ENCODE results near the gene LCORL. TPM values are rescaled to one million over a fixed set of nuclear protein-coding genes. Genes with fewer than 3 reads are reported as not detected.

The LCORL gene
- polyA plus RNA-seq, 2 of the 4 experiments (the other 2 are of a cell fraction), result 6.4 to 9.7 TPM

GRCh38 chr4:17964576-17964975 lies 57.0 kb downstream of the LCORL start (continued):
- no peak for TF ChIP-seq EP300 (IDR thresholded peaks at IDR 0.05)
- no peak for TF ChIP-seq NFE2L2 (conservative IDR thresholded peaks at IDR 0.05; ENCODE audit: low read length)
- TF ChIP-seq NPAS2 (CRISPR knock-in tag; IDR thresholded peaks at IDR 0.05; ENCODE audit: borderline replicate concordance), result no peak
- no peak for TF ChIP-seq MAX (IDR thresholded peaks at IDR 0.05)
- no peak for TF ChIP-seq RNF2 (IDR thresholded peaks at IDR 0.05; ENCODE audit: borderline replicate concordance, low read depth)
- no peak for TF ChIP-seq ATOH8 (CRISPR knock-in tag; IDR thresholded peaks at IDR 0.05; ENCODE audit: low read depth)
- TF ChIP-seq NR3C1 (IDR thresholded peaks at IDR 0.05), result no peak
- TF ChIP-seq HEYL (CRISPR knock-in tag; IDR thresholded peaks at IDR 0.05), result no peak

- ChIA-PET POLR2A (no interaction called here), CTCF (no interaction called here)
- Histone ChIP-seq H3K4me2 (no peak overlapping the region), H3K9me3 (no peaks in the 10 kb centered on the region), H3K4me1 (no peaks in the 10 kb centered on the region), H3K4me3 (no peak overlapping the region), H3K27ac (no peak overlapping the region)
- ATAC-seq (no peak), FAIRE-seq (no peak), DNase-seq (ENCODE audit: low read depth in 1 of 2, low spot score in 1 of 2) (no peak)
- TF ChIP-seq RCOR1 (IDR thresholded peaks at IDR 0.05; ENCODE audit: low read depth, low read length), result no peak
- no peak for TF ChIP-seq CBX2 (IDR thresholded peaks at IDR 0.05; ENCODE audit: borderline replicate concordance, low read depth)
- no peak for TF ChIP-seq PBX3 (IDR thresholded peaks at IDR 0.05)
- TF ChIP-seq CBX8 (IDR thresholded peaks at IDR 0.05), result no peak
- TF ChIP-seq ZNF302 (CRISPR knock-in tag; IDR thresholded peaks at IDR 0.05), result no peak
- TF ChIP-seq GATA3 (IDR thresholded peaks at IDR 0.05; ENCODE audit: borderline replicate concordance), result no peak
- no peak for TF ChIP-seq EHF (CRISPR knock-in tag; IDR thresholded peaks at IDR 0.05)
- no peak for TF ChIP-seq JUNB (IDR thresholded peaks at IDR 0.05)
- TF ChIP-seq NPAS2 (CRISPR knock-in tag; IDR thresholded peaks at IDR 0.05; ENCODE audit: borderline replicate concordance), result no peak
- no peak for TF ChIP-seq E2F6 (IDR thresholded peaks at IDR 0.05; ENCODE audit: borderline replicate concordance, low read depth)
- no peak for TF ChIP-seq RAD21 (conservative IDR thresholded peaks at IDR 0.05 in 1 of 2, IDR thresholded peaks at IDR 0.05 in 1 of 2)
- TF ChIP-seq HMGXB4 (CRISPR knock-in tag; IDR thresholded peaks at IDR 0.05; ENCODE audit: borderline replicate concordance), result no peak
- no peak for TF ChIP-seq NFE2L2 (conservative IDR thresholded peaks at IDR 0.05; ENCODE audit: low read length)
- 92% methylated on average over 2 of the region's 2 CpGs for WGBS (ENCODE audit: missing lambda C conversion rate)
Observed at GRCh38 chr4:17962171-17962570, 59.4 kb downstream of the LCORL start.

- no peak overlapping the region for H3K4me2 ChIP-seq
- ATAC-seq (no peak), DNase-seq (ENCODE audit: low read depth in 1 of 2, low spot score in 1 of 2) (no peak), FAIRE-seq (no peak)
- ChIA-PET POLR2A (no interaction called here), CTCF (no interaction called here)
- no peak for TF ChIP-seq SREBF2 (IDR thresholded peaks at IDR 0.05)
- peak; percentile 85 for TF ChIP-seq MAFK (IDR thresholded peaks at IDR 0.05; ENCODE audit: partially characterized antibody)
- TF ChIP-seq REST (IDR thresholded peaks at IDR 0.05), result no peak
- no peaks in the 10 kb centered on the region for H3K9me3 ChIP-seq
- no peaks in the 10 kb centered on the region for H3K4me1 ChIP-seq
- H3K4me3 ChIP-seq, result no peak overlapping the region
- no peak overlapping the region for H3K27ac ChIP-seq
Observed at GRCh38 chr4:17961249-17961648, 60.3 kb downstream of the LCORL start.

Measured in A549 (cell line).